ENCODE results near the gene TNRC6C.
"Not testable (repeated sequence)": the region's sequence is repeated elsewhere in the genome, so short reads cannot be mapped to it uniquely, and the experiment has no call there.

The TNRC6C gene

GRCh38 chr17:77968788-77969187 lies 10.3 kb downstream of the TNRC6C start:
- no peak for DNase-seq

GRCh38 chr17:77972271-77972670 lies 13.8 kb downstream of the TNRC6C start:
- DNase-seq, result not testable (repeated sequence)

- no peak for DNase-seq
Measured at GRCh38 chr17:77973953-77974352, 15.4 kb downstream of the TNRC6C start.

GRCh38 chr17:77974396-77974795 lies 15.9 kb downstream of the TNRC6C start:
- DNase-seq, result no peak

- DNase-seq, result not testable (repeated sequence)
Measured at GRCh38 chr17:77982430-77982829, 23.9 kb downstream of the TNRC6C start.

- no peak for DNase-seq
Measured at GRCh38 chr17:77990301-77990700, 31.8 kb downstream of the TNRC6C start.

GRCh38 chr17:77993735-77994134 lies 35.2 kb downstream of the TNRC6C start:
- not testable (repeated sequence) for DNase-seq

GRCh38 chr17:77995146-77995852 lies 36.8 kb downstream of the TNRC6C start:
- DNase-seq, result peak; percentile 44

- no peak for DNase-seq
Measured at GRCh38 chr17:77996256-77996655, 37.8 kb downstream of the TNRC6C start.

GRCh38 chr17:77999413-78000173 lies 41.1 kb downstream of the TNRC6C start:
- DNase-seq, result no peak

GRCh38 chr17:78000341-78000740 lies 41.8 kb downstream of the TNRC6C start:
- DNase-seq, result no peak

GRCh38 chr17:78001182-78001581 lies 42.7 kb downstream of the TNRC6C start:
- no peak for DNase-seq

GRCh38 chr17:78001612-78002011 lies 43.1 kb downstream of the TNRC6C start:
- DNase-seq, result no peak

- no peak for DNase-seq
Measured at GRCh38 chr17:78002166-78002565, 43.7 kb downstream of the TNRC6C start.

GRCh38 chr17:78005452-78006171 lies 47.1 kb downstream of the TNRC6C start:
- DNase-seq, result no peak

GRCh38 chr17:78006338-78006737 lies 47.8 kb downstream of the TNRC6C start:
- no peak for DNase-seq

- DNase-seq, result no peak
Measured at GRCh38 chr17:78007647-78008046, 49.1 kb downstream of the TNRC6C start.

GRCh38 chr17:78010759-78011158 lies 52.3 kb downstream of the TNRC6C start:
- peak; percentile 60 for DNase-seq

- no peak for DNase-seq
Measured at GRCh38 chr17:78012428-78012827, 53.9 kb downstream of the TNRC6C start.

- peak; percentile 73 for DNase-seq
Measured at GRCh38 chr17:78013683-78014467, 55.4 kb downstream of the TNRC6C start.

- DNase-seq, result no peak
Measured at GRCh38 chr17:78014646-78015045, 56.1 kb downstream of the TNRC6C start.

GRCh38 chr17:78016852-78017251 lies 58.3 kb downstream of the TNRC6C start:
- no peak for DNase-seq

Measured in CD4-positive, alpha-beta T cell treated with Interleukin-17A for 4 hours (primary cell).